Measurements from ENCODE around the gene CLEC7A.

CLEC7A gene

DNA sequence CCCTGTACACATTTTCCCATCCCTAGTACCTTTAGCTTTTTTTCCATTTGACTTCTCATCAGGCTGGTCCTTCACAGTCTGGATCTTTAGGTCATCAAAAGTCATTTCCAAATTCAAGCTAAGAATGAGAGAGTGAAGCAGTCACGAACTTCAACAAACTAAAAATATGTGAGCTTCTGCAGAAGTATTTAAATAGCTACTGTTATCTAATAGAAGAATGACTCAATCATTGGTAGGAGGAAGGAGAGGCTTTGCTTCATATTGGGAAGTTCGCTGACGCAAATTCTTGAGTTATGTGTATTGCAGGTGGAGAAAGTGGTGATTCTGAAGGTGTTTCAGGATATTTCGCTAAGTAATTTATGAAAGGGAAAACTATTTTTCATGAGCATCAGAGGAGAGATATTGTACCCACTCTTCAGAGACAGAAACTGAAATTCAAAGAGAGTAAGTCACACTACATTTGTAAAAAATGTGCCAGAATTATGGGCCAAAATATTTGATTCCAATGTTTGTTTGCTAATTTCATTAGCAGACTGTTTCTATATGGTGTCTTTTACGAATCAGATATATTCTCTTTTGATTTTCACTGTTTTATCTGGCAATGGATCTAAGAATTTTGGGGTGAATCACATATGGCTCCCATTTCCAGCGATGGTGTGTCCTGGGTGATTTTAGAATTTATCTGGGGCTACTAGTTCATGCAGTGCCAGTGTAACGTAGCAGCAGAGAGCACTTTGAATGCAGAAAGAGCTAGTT lies 42.2 kb upstream of the CLEC7A start, which contains the start of gene OLR1:
TSS of gene OLR1 (minus strand) at position 160 of the 756 bp plus-strand sequence. CDS start at position 105, 55 bp downstream.
- ChIA-PET CTCF (interaction anchor here (1.3 kb wide), 1 partner anchor 19 kb away, joined by 3 read pairs; no protein-coding TSS in a partner anchor), POLR2A (no interaction called here)
- TF ChIP-seq ARNT (IDR thresholded peaks at IDR 0.05) (no peak), NFRKB (IDR thresholded peaks at IDR 0.05) (no peak), FOXA1 (IDR thresholded peaks at IDR 0.05) (no peak), ZNF384 (IDR thresholded peaks at IDR 0.05) (no peak), LEF1 (IDR thresholded peaks at IDR 0.05; ENCODE audit: borderline replicate concordance) (no peak), L3MBTL2 (conservative IDR thresholded peaks at IDR 0.05) (no peak), FOXM1 (IDR thresholded peaks at IDR 0.05; ENCODE audit: borderline replicate concordance) (no peak), CTBP1 (IDR thresholded peaks at IDR 0.05; ENCODE audit: borderline replicate concordance) (no peak), BHLHE40 (IDR thresholded peaks at IDR 0.05; ENCODE audit: borderline replicate concordance) (no peak), HDGF (IDR thresholded peaks at IDR 0.05; ENCODE audit: borderline replicate concordance) (no peak), TARDBP (IDR thresholded peaks at IDR 0.05) (no peak), FOXK2 (IDR thresholded peaks at IDR 0.05) (no peak)
- no peak for DNase-seq (ENCODE audit: extremely low spot score)

DNA sequence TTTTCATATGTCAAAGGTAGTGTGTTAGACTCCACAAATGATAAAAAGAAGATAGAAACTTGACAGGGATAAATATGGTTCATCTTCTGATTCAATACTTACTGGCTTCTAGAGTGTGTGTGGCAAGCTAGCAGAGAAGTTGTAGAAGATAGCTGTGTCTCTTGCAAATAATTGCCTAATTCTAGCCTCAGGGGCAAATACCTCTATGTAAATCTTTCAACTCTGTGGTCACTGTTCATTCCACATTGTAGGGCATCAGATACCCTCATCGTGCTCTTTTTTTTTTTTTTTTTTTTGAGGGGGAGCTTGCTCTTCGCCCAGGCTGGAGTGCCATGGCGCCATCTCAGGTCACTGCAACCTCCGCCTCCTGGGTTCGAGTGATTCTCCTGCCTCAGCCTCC lies 40.2 kb upstream of the CLEC7A start:
- TF ChIP-seq ZNF384 (IDR thresholded peaks at IDR 0.05) (no peak), LEF1 (IDR thresholded peaks at IDR 0.05; ENCODE audit: borderline replicate concordance) (no peak), FOXA1 (IDR thresholded peaks at IDR 0.05) (no peak), FOXK2 (IDR thresholded peaks at IDR 0.05) (no peak), FOXM1 (IDR thresholded peaks at IDR 0.05; ENCODE audit: borderline replicate concordance) (no peak), ELF4 (IDR thresholded peaks at IDR 0.05) (no peak), L3MBTL2 (conservative IDR thresholded peaks at IDR 0.05) (no peak), TARDBP (IDR thresholded peaks at IDR 0.05) (no peak), SUZ12 (IDR thresholded peaks at IDR 0.05) (no peak), CTBP1 (IDR thresholded peaks at IDR 0.05; ENCODE audit: borderline replicate concordance) (no peak)
- ChIA-PET POLR2A (no interaction called here), CTCF (interaction anchor here (1.4 kb wide), 1 partner anchor 17 kb away, joined by 4 read pairs; no protein-coding TSS in a partner anchor)
- DNase-seq (ENCODE audit: extremely low spot score): no peak

DNA sequence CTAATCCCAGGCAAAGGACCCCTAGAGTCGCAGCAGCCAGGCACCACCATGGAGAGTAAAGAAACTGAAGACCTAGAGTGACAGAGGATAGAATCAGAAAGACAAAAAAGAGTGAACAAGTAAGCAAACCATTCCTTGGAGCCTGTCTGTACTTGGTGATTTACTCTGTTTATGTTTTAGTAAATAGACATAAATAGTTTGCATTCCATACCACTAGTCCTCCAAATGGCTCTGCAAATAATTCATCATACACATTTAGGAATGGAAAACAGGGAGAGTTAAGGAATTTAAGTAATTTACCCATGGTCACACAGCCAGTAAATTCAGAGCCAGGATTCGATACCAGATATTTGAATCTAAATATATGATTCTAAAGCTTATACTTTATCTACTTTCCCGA lies 39.1 kb upstream of the CLEC7A start:
- DNase-seq (ENCODE audit: extremely low spot score): no peak
- CTCF ChIA-PET: interaction anchor here (1.4 kb wide), 1 partner anchor 16 kb away, joined by 4 read pairs; no protein-coding TSS in a partner anchor
- POLR2A ChIA-PET: no interaction called here
- no peak for TF ChIP-seq PKNOX1 (IDR thresholded peaks at IDR 0.05)
- TF ChIP-seq FOXK2 (IDR thresholded peaks at IDR 0.05): no peak
- no peak for TF ChIP-seq ARNT (IDR thresholded peaks at IDR 0.05)
- TF ChIP-seq LEF1 (IDR thresholded peaks at IDR 0.05; ENCODE audit: borderline replicate concordance): no peak

DNA sequence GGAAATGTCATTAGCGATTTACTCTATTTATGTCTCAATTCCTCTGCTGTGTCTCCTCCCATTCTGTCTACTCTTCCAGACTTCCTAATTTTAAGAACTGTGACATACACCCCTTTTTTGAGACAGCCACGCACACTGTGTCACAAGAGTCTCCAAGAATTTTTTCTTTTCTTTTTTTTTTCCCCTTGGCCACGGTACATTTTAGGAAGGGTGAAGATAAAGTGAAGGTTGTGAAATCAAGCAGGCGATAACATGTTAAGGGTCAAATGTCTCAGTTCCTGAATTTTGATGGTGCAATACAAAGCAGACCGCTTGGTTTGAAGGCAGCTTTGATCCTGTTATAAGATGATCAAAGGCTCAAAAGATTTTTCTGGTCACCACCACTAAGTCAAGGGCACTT lies 37.6 kb upstream of the CLEC7A start:
- POLR2A ChIA-PET: no interaction called here
- no peak for DNase-seq (ENCODE audit: extremely low spot score)
- TF ChIP-seq ELF4 (IDR thresholded peaks at IDR 0.05) (no peak), FOXM1 (IDR thresholded peaks at IDR 0.05; ENCODE audit: borderline replicate concordance) (no peak), SUZ12 (IDR thresholded peaks at IDR 0.05) (no peak), HDGF (IDR thresholded peaks at IDR 0.05; ENCODE audit: borderline replicate concordance) (no peak), SP1 (IDR thresholded peaks at IDR 0.05) (no peak), LEF1 (IDR thresholded peaks at IDR 0.05; ENCODE audit: borderline replicate concordance) (no peak), ARNT (IDR thresholded peaks at IDR 0.05) (no peak), NFRKB (IDR thresholded peaks at IDR 0.05) (no peak), ZNF384 (IDR thresholded peaks at IDR 0.05) (no peak), L3MBTL2 (conservative IDR thresholded peaks at IDR 0.05) (no peak), CTBP1 (IDR thresholded peaks at IDR 0.05; ENCODE audit: borderline replicate concordance) (no peak)
- CTCF ChIA-PET: no interaction called here

GRCh38 chr12:10165421-10165820 lies 35.4 kb upstream of the CLEC7A start:
- ChIA-PET CTCF (interaction anchor here (1.3 kb wide), 1 partner anchor 12 kb away, joined by 4 read pairs; no protein-coding TSS in a partner anchor), POLR2A (no interaction called here)
- DNase-seq (ENCODE audit: extremely low spot score): no peak

GRCh38 chr12:10163084-10163483 lies 33.1 kb upstream of the CLEC7A start:
- POLR2A ChIA-PET: no interaction called here
- DNase-seq (ENCODE audit: extremely low spot score): no peak
- CTCF ChIA-PET: interaction anchor here (0.5 kb wide), 1 partner anchor 46 kb away, joined by 4 read pairs; no protein-coding TSS in a partner anchor
- no peak for TF ChIP-seq L3MBTL2 (conservative IDR thresholded peaks at IDR 0.05)
- TF ChIP-seq CTBP1 (IDR thresholded peaks at IDR 0.05; ENCODE audit: borderline replicate concordance): no peak
- TF ChIP-seq HDGF (IDR thresholded peaks at IDR 0.05; ENCODE audit: borderline replicate concordance): no peak
- no peak for TF ChIP-seq ELF4 (IDR thresholded peaks at IDR 0.05)
- no peak for TF ChIP-seq FOXK2 (IDR thresholded peaks at IDR 0.05)
- TF ChIP-seq FOXM1 (IDR thresholded peaks at IDR 0.05; ENCODE audit: borderline replicate concordance): no peak
- TF ChIP-seq TARDBP (IDR thresholded peaks at IDR 0.05): no peak
- TF ChIP-seq SP1 (IDR thresholded peaks at IDR 0.05): no peak
- no peak for TF ChIP-seq SUZ12 (IDR thresholded peaks at IDR 0.05)
- TF ChIP-seq BHLHE40 (IDR thresholded peaks at IDR 0.05; ENCODE audit: borderline replicate concordance): no peak
- TF ChIP-seq ZNF384 (IDR thresholded peaks at IDR 0.05): no peak
- no peak for TF ChIP-seq LEF1 (IDR thresholded peaks at IDR 0.05; ENCODE audit: borderline replicate concordance)
- no peak for TF ChIP-seq NFRKB (IDR thresholded peaks at IDR 0.05)
- no peak for TF ChIP-seq PKNOX1 (IDR thresholded peaks at IDR 0.05)
- TF ChIP-seq ARNT (IDR thresholded peaks at IDR 0.05): no peak
- TF ChIP-seq FOXA1 (IDR thresholded peaks at IDR 0.05): no peak

More at GRCh38 chr12:10165421-10165820, 35.4 kb upstream of the CLEC7A start:
- TF ChIP-seq TARDBP (IDR thresholded peaks at IDR 0.05) (no peak), CTBP1 (IDR thresholded peaks at IDR 0.05; ENCODE audit: borderline replicate concordance) (no peak), FOXM1 (IDR thresholded peaks at IDR 0.05; ENCODE audit: borderline replicate concordance) (no peak), HDGF (IDR thresholded peaks at IDR 0.05; ENCODE audit: borderline replicate concordance) (no peak)
